ENCODE results near the gene C8G. TPM values are rescaled to one million over a fixed set of nuclear protein-coding genes. Genes with fewer than 3 reads are reported as not detected.
A peak's percentile ranks its signal among the peaks of the same experiment; 100 is the strongest.

Gene C8G
- total and polyA plus RNA-seq, 2 of the 4 experiments (the other 2 are of a cell fraction) = 0.80 TPM; not detected in 1

- peaks cover 48% of the 10 kb centered on the region for H3K36me3 ChIP-seq (ENCODE audit: control insufficient read depth, insufficient read depth, low read length)
- H2AK5ac ChIP-seq (ENCODE audit: low read depth, low read length) = no peak overlapping the region
- no peaks in the 10 kb centered on the region for H3K9me3 ChIP-seq (ENCODE audit: control insufficient read depth, insufficient read depth, low read length)
- TF ChIP-seq BHLHE40 (IDR thresholded peaks at IDR 0.05; ENCODE audit: low read depth, low read length) = no peak
- no peak for TF ChIP-seq RCOR1 (IDR thresholded peaks at IDR 0.05; ENCODE audit: insufficient replicate concordance, low read length)
- no peak for TF ChIP-seq NFE2L2 (IDR thresholded peaks at IDR 0.05; ENCODE audit: low read depth, low read length)
- no peak for TF ChIP-seq CTCF (conservative IDR thresholded peaks at IDR 0.05; ENCODE audit: low read depth, low read length)
- TF ChIP-seq MAZ (IDR thresholded peaks at IDR 0.05; ENCODE audit: borderline replicate concordance, low read depth, low read length) = no peak
- no peak for TF ChIP-seq RAD21 (IDR thresholded peaks at IDR 0.05; ENCODE audit: low read length)
- no peak for TF ChIP-seq MAFK (IDR thresholded peaks at IDR 0.05; ENCODE audit: low read depth, low read length)
- no peak for TF ChIP-seq CHD1 (IDR thresholded peaks at IDR 0.05; ENCODE audit: low read depth, low read length)
- TF ChIP-seq POLR2A (IDR thresholded peaks at IDR 0.05; ENCODE audit: low read depth, low read length) = no peak
- no peak for TF ChIP-seq SMC3 (IDR thresholded peaks at IDR 0.05; ENCODE audit: low read depth, low read length)
- TF ChIP-seq ELK1 (IDR thresholded peaks at IDR 0.05; ENCODE audit: borderline replicate concordance, low read depth, low read length) = no peak
- TF ChIP-seq USF2 (IDR thresholded peaks at IDR 0.05; ENCODE audit: low read depth, low read length) = no peak
- no peak for TF ChIP-seq RFX5 (IDR thresholded peaks at IDR 0.05; ENCODE audit: low read depth, low read length)
- TF ChIP-seq MXI1 (IDR thresholded peaks at IDR 0.05; ENCODE audit: borderline replicate concordance, low read depth, low read length) = no peak
- no peak for TF ChIP-seq FOS (IDR thresholded peaks at IDR 0.05; ENCODE audit: low read depth, low read length)
- 93% methylated on average over 31 of the region's 42 CpGs; no CpG with 5 or more reads in 1 of the 2 experiments for WGBS, 2 experiments (ENCODE audit: extremely low coverage in 2 of 2, insufficient read length in 1 of 2)
- H4K91ac ChIP-seq (ENCODE audit: insufficient read depth, low read depth, low read length) = no peak overlapping the region
- CTCF ChIA-PET = no interaction called here
- peaks cover 7 to 49% of the 10 kb centered on the region in 2 experiments for H3K79me1 ChIP-seq (ENCODE audit: low read depth in 1 of 2, low read length in 2 of 2)
- H3K4me3 ChIP-seq (ENCODE audit: insufficient read depth, low read depth, low read length) = no peak overlapping the region
- H3K4me2 ChIP-seq (ENCODE audit: low read depth, low read length) = no peak overlapping the region
- H2BK15ac ChIP-seq (ENCODE audit: low read depth, low read length) = no peak overlapping the region
- peak overlapping the region; percentile 17 for H2AFZ ChIP-seq (replicated peaks; ENCODE audit: low read length, poor library complexity)
- no peaks in the 10 kb centered on the region for H3K27me3 ChIP-seq (ENCODE audit: control insufficient read depth, insufficient read depth, low read length)
- H3K4ac ChIP-seq (ENCODE audit: low read depth, low read length) = no peak overlapping the region
- no peak overlapping the region for H2BK5ac ChIP-seq (ENCODE audit: low read depth, low read length, poor library complexity, severe bottlenecking)
- no peak overlapping the region for H3K9ac ChIP-seq (ENCODE audit: low read depth, low read length)
- H4K20me1 ChIP-seq (ENCODE audit: insufficient read depth, low read length) = peaks cover 22% of the 10 kb centered on the region
- no peak overlapping the region for H2AK9ac ChIP-seq (replicated peaks; ENCODE audit: low read depth, low read length, poor library complexity)
- no peak overlapping the region for H3K18ac ChIP-seq (ENCODE audit: low read depth, low read length)
- no peak overlapping the region for H3K27ac ChIP-seq (ENCODE audit: insufficient read depth, low read length)
- no peak overlapping the region for H4K5ac ChIP-seq (ENCODE audit: low read depth, low read length)
- intact Hi-C loops (cut with micrococcal nuclease) (no loop called here), in situ Hi-C loops (cut with MboI; ENCODE audit: low sequenced_read_pairs) (no loop called here), dilution Hi-C loops (cut with HindIII; ENCODE audit: low sequenced_read_pairs, unreplicated experiment) (no loop called here)
- TSS peak; percentile 53 for BruUV-seq (replicated peaks)
- DNase-seq (no peak), ATAC-seq (ENCODE audit: low read depth) (no peak)
- no peak overlapping the region for H2BK120ac ChIP-seq (ENCODE audit: low read depth, low read length)
- H3K14ac ChIP-seq (replicated peaks; ENCODE audit: low read depth, low read length) = no peak overlapping the region
- no peak overlapping the region for H3K23ac ChIP-seq (ENCODE audit: low read depth, low read length)
- no peak overlapping the region for H2BK20ac ChIP-seq (ENCODE audit: low read depth, low read length)
- no peak overlapping the region for H4K8ac ChIP-seq (ENCODE audit: low read depth in 2 of 2, low read length in 2 of 2)
- no peak overlapping the region for H3K56ac ChIP-seq (ENCODE audit: extremely low read depth, insufficient read depth, low read length)
- POLR2A ChIA-PET (ENCODE audit: unreplicated experiment) = no interaction called here
- H3K9me1 ChIP-seq (ENCODE audit: insufficient read depth, low read length) = peaks cover 8% of the 10 kb centered on the region
- peaks cover 4% of the 10 kb centered on the region for H3K4me1 ChIP-seq (ENCODE audit: control insufficient read depth, insufficient read depth, low read length)
Measured at GRCh38 chr9:136940526-136941230, 4.4 kb upstream of the C8G start.

All from IMR-90 (cell line).